ENCODE data around the gene SPINK9. TPM values are rescaled to one million over a fixed set of nuclear protein-coding genes. Genes with fewer than 3 reads are reported as not detected.

SPINK9 gene
- polyA plus RNA-seq, 3 donors = not detected

DNA sequence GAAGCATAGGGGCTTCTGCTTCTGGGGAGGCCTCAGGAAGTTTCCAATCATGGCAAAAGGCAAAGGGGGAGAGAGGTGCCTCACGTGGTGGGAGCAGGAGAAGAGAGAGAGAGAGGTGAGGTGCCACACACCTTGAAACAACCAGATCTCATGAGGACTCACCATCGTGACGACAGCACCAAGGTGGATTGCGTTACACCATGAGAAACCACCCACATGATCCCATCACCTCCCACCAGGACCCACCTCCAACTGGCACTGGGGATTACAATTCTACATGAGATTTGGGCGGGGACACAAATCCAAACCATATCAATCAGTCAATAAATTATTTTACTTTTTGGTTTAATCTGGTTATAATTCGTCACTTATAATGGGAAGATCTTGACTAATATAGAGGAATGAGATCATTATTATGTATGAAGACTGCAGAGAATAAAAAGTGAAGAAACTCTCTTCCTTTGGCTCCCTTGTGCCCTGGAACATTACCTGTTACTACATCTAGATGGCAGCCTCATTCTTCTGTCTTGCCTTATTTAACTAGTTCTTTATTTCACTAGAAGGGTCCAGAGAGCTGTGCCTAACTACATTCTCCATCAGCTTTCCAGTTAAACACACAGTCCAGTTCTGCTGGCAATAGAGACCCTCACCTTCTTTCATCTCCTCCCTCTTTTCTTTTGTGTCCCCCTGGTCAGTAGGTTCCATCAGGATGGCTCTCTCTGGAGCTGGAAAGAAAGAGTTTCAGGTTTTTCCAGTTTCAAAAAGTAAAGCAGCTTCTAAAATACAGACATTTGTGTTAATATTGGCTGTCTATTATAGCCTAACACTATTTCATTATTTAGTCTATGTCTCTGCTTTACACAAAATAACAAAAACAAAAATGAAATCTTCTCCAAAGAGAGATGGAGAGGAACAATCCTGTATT lies 44.8 kb upstream of the SPINK9 start:
- Mint-ChIP-seq H3K9me3 (no peaks in the 10 kb centered on the region), H3K36me3 (no peaks in the 10 kb centered on the region), H3K27ac (no peak overlapping the region), H3K4me1 (no peaks in the 10 kb centered on the region), H3K27me3 (ENCODE audit: low read depth in 3 of 3) (peaks cover 0 to 4% (median 1%) of the 10 kb centered on the region in 3 donors), H3K4me3 (no peak overlapping the region)
- no peak overlapping the region for H3K9ac ChIP-seq (ENCODE audit: insufficient read depth, low read length, poor library complexity, severe bottlenecking)
- H3K4me1 ChIP-seq (ENCODE audit: control insufficient read depth in 1 of 2, insufficient read depth in 2 of 2, low read length in 2 of 2) = no peaks in the 10 kb centered on the region
- no peak overlapping the region for H3K4me2 ChIP-seq (replicated peaks; ENCODE audit: extremely low read depth, low read length, poor library complexity, severe bottlenecking)
- intact Hi-C loops (cut with micrococcal nuclease) = no loop called here
- no peaks in the 10 kb centered on the region for H3K9me3 ChIP-seq (replicated peaks in 1 of 2; ENCODE audit: control insufficient read depth in 1 of 2, insufficient read depth in 1 of 2, low read length in 2 of 2)
- 80% methylated on average over 3 of the region's 6 CpGs for WGBS (ENCODE audit: insufficient coverage)
- H4K20me1 ChIP-seq (ENCODE audit: insufficient read depth, low read length) = no peaks in the 10 kb centered on the region
- no peaks in the 10 kb centered on the region for H3K79me2 ChIP-seq (ENCODE audit: insufficient read depth, low read length)
- peak in 1 of 3 donors; percentile 2 for DNase-seq
- H3K36me3 ChIP-seq (replicated peaks in 1 of 2; ENCODE audit: control insufficient read depth in 1 of 2, insufficient read depth in 2 of 2, low read length in 2 of 2) = no peaks in the 10 kb centered on the region
- no peaks in the 10 kb centered on the region for H3K27me3 ChIP-seq (ENCODE audit: control insufficient read depth in 2 of 2, insufficient read depth in 2 of 2, low read length in 2 of 2)
- H3K27ac ChIP-seq (ENCODE audit: low read depth in 1 of 2, low read length in 2 of 2) = no peak overlapping the region
- no peak overlapping the region for H2AFZ ChIP-seq (ENCODE audit: insufficient read depth, low read depth, low read length, poor library complexity, severe bottlenecking)
- no peak overlapping the region for H3K4me3 ChIP-seq (replicated peaks in 1 of 3; ENCODE audit: low read depth in 2 of 3, low read length in 3 of 3)
- TF ChIP-seq, protein P1, sequence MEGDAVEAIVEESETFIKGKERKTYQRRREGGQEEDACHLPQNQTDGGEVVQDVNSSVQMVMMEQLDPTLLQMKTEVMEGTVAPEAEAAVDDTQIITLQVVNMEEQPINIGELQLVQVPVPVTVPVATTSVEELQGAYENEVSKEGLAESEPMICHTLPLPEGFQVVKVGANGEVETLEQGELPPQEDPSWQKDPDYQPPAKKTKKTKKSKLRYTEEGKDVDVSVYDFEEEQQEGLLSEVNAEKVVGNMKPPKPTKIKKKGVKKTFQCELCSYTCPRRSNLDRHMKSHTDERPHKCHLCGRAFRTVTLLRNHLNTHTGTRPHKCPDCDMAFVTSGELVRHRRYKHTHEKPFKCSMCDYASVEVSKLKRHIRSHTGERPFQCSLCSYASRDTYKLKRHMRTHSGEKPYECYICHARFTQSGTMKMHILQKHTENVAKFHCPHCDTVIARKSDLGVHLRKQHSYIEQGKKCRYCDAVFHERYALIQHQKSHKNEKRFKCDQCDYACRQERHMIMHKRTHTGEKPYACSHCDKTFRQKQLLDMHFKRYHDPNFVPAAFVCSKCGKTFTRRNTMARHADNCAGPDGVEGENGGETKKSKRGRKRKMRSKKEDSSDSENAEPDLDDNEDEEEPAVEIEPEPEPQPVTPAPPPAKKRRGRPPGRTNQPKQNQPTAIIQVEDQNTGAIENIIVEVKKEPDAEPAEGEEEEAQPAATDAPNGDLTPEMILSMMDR (IDR thresholded peaks at IDR 0.05) = peak; percentile 12

DNA sequence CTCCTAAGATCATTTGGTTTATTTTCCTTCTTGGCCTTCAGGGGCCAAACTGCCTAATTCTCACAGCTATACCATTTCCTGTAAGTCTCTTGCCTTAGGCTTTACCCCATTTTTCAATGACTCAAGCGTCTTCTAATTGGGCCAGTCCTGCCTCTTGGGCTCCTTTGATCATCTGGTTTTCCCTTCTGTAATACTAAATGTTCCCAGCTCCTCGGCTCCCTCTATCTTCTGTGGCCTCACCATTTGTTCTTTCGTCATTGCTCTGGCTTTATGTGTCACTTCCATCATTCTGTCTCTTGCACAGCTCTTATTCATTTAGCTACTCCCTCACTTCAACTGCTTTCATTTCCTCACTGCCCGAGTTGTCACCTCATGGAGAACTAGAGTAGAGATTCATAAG lies 37.6 kb upstream of the SPINK9 start:
- no peaks in the 10 kb centered on the region for H3K9me3 Mint-ChIP-seq
- peaks cover 0 to under 1% (median 0%) of the 10 kb centered on the region in 3 donors for H3K27me3 Mint-ChIP-seq (ENCODE audit: low read depth in 3 of 3)
- H3K36me3 Mint-ChIP-seq = no peaks in the 10 kb centered on the region

More for the DNA sequence above, 37.6 kb upstream of the SPINK9 start:
- H4K20me1 ChIP-seq (ENCODE audit: insufficient read depth, low read length) = no peaks in the 10 kb centered on the region
- no peak overlapping the region for H3K27ac ChIP-seq (ENCODE audit: low read depth in 1 of 2, low read length in 2 of 2)
- intact Hi-C loops (cut with micrococcal nuclease) = no loop called here
- H3K4me1 ChIP-seq (ENCODE audit: control insufficient read depth in 1 of 2, insufficient read depth in 2 of 2, low read length in 2 of 2) = no peaks in the 10 kb centered on the region
- no peak for DNase-seq
- Mint-ChIP-seq H3K27ac (no peak overlapping the region), H3K4me1 (no peaks in the 10 kb centered on the region), H3K4me3 (no peak overlapping the region)
- H3K36me3 ChIP-seq (replicated peaks in 1 of 2; ENCODE audit: control insufficient read depth in 1 of 2, insufficient read depth in 2 of 2, low read length in 2 of 2) = no peaks in the 10 kb centered on the region
- 89% methylated on average over 3 of the region's 4 CpGs for WGBS (ENCODE audit: insufficient coverage)
- TF ChIP-seq, protein P1 (IDR thresholded peaks at IDR 0.05) = no peak
- H3K4me3 ChIP-seq (replicated peaks in 1 of 3; ENCODE audit: low read depth in 2 of 3, low read length in 3 of 3) = no peak overlapping the region
- H3K9me3 ChIP-seq (replicated peaks in 1 of 2; ENCODE audit: control insufficient read depth in 1 of 2, insufficient read depth in 1 of 2, low read length in 2 of 2) = no peaks in the 10 kb centered on the region
- no peaks in the 10 kb centered on the region for H3K27me3 ChIP-seq (ENCODE audit: control insufficient read depth in 2 of 2, insufficient read depth in 2 of 2, low read length in 2 of 2)
- no peak overlapping the region for H3K9ac ChIP-seq (ENCODE audit: insufficient read depth, low read length, poor library complexity, severe bottlenecking)
- no peak overlapping the region for H2AFZ ChIP-seq (ENCODE audit: insufficient read depth, low read depth, low read length, poor library complexity, severe bottlenecking)
- H3K4me2 ChIP-seq (replicated peaks; ENCODE audit: extremely low read depth, low read length, poor library complexity, severe bottlenecking) = no peak overlapping the region
- H3K79me2 ChIP-seq (ENCODE audit: insufficient read depth, low read length) = no peaks in the 10 kb centered on the region

All from CD14-positive monocyte (primary cell).